CD4-positive, alpha-beta memory T cell (primary cell): ENCODE measurements around the gene AP1M1. TPM values are rescaled to one million over a fixed set of nuclear protein-coding genes. Genes with fewer than 3 reads are reported as not detected.

ENCODE experiments used
- CTCF ChIA-PET: fragments of 350-600 bp; sonication (Branson Sonifier 250); formaldehyde crosslinking; loops from one replicate; lab custom pipeline; 2021; ENCODE audit warnings: inconsistent platforms; ENCODE audit not compliant: partially characterized antibody; lab: Charles Lee
- POLR2A ChIA-PET: fragments of 350-600 bp; sonication (Branson Sonifier 250); formaldehyde crosslinking; loops from one replicate; lab custom pipeline; 2021; ENCODE audit not compliant: partially characterized antibody; lab: Charles Lee
- DNase-seq, 5 donors: peaks; one replicate each; pipeline versions ENCODE4 v3.0.0 to v3.0.0-alpha.2; 2020 to 2022; ENCODE audit warnings: mixed read lengths in 1 of 5
- H3K27ac ChIP-seq: one replicate; pipeline ENCODE4 v1.7.0; 2013; ENCODE audit warnings: low read depth, low read length
- H3K27me3 ChIP-seq: 2 replicates; pipeline ENCODE4 v1.7.0; 2013; ENCODE audit warnings: mild to moderate bottlenecking, low read length, moderate library complexity; ENCODE audit not compliant: insufficient read depth
- H3K36me3 ChIP-seq: 2 replicates; pipeline ENCODE4 v1.7.0; 2013; ENCODE audit warnings: mild to moderate bottlenecking, low read length, moderate library complexity; ENCODE audit not compliant: insufficient read depth
- H3K4me1 ChIP-seq: 2 replicates; pipeline ENCODE4 v1.7.0; 2013; ENCODE audit warnings: mild to moderate bottlenecking, low read length, moderate library complexity; ENCODE audit not compliant: insufficient read depth
- H3K4me3 ChIP-seq, 2 donors: one replicate each; pipeline ENCODE4 v1.7.0; 2013; ENCODE audit warnings: low read length in 2 of 2, mild to moderate bottlenecking in 1 of 2
- H3K9me3 ChIP-seq, 2 donors: one replicate each; pipeline ENCODE4 v1.7.0; 2013; ENCODE audit warnings: low read length in 2 of 2, control low read depth in 1 of 2; ENCODE audit not compliant: control insufficient read depth in 1 of 2
- H3K27ac Mint-ChIP-seq, 7 donors: one replicate each; pipeline ENCODE4 v1.8.0; 2020 to 2021; ENCODE audit warnings: mixed read lengths in 7 of 7, mild to moderate bottlenecking in 6 of 7, inconsistent platforms in 3 of 7, moderate library complexity in 3 of 7
- H3K27me3 Mint-ChIP-seq, 2 donors: one replicate each; pipeline ENCODE4 v1.8.0; 2020 to 2021; ENCODE audit warnings: mixed read lengths in 2 of 2
- H3K36me3 Mint-ChIP-seq, 2 donors: one replicate each; pipeline ENCODE4 v1.8.0; 2020 to 2021; ENCODE audit warnings: mixed read lengths in 2 of 2, inconsistent platforms in 1 of 2, mild to moderate bottlenecking in 1 of 2
- H3K4me1 Mint-ChIP-seq, 4 donors: one replicate each; pipeline ENCODE4 v1.8.0; 2020 to 2021; ENCODE audit warnings: mixed read lengths in 4 of 4, mild to moderate bottlenecking in 1 of 4
- H3K4me3 Mint-ChIP-seq, 8 donors: one replicate each; pipeline ENCODE4 v1.8.0; 2020 to 2021; ENCODE audit warnings: mixed read lengths in 8 of 8, mild to moderate bottlenecking in 7 of 8, moderate library complexity in 6 of 8, inconsistent platforms in 3 of 8
- H3K9me3 Mint-ChIP-seq, 8 donors: one replicate each; pipeline ENCODE4 v1.8.0; 2020 to 2021; ENCODE audit warnings: mixed read lengths in 8 of 8, mild to moderate bottlenecking in 5 of 8, inconsistent platforms in 3 of 8, moderate library complexity in 1 of 8
- intact Hi-C: fragments of 100-400 bp; cut with micrococcal nuclease; formaldehyde crosslinking; loops from one replicate; pipeline ENCODE4 v1.15.1; 2023
- polyA plus RNA-seq, 2 donors: library from polyadenylated mRNA; unstranded; fragments of 300-500 nt; fragmentation: Illumina TruSeq; gene quantifications; one replicate each; pipeline ENCODE4 v1.2.3, GENCODE V29; 2021
- total RNA-seq, 2 experiments: library from RNA; stranded (reverse); gene quantifications; one replicate each; pipeline ENCODE4 v1.2.3, GENCODE V29; 2021

AP1M1 gene
- total and polyA plus RNA-seq, 4 experiments from 2014 or later, result 107 to 147 (median 117) TPM

- DNase-seq, result no peak
Observed at GRCh38 chr19:16244091-16244490, 46.4 kb downstream of the AP1M1 start.

GRCh38 chr19:16247353-16248182 is 49.9 kb downstream of the AP1M1 start:
- H3K27me3 ChIP-seq, result no peaks in the 10 kb centered on the region
- ChIA-PET CTCF (interaction anchor here (0.6 to 7.1 kb wide), 43 partner anchors 9 to 1025 kb away, joined by 3 to 257 read pairs (median 5); partner anchors contain the start of genes AP1M1, FAM32A, HSH2D and KLF2), POLR2A (interaction anchor here (0.7 to 6.7 kb wide), 11 partner anchors 21 to 169 kb away, joined by 3 to 199 read pairs (median 6); partner anchors contain the start of gene KLF2)
- Mint-ChIP-seq H3K27me3 (peaks cover 0 to 3% of the 10 kb centered on the region in 2 donors), H3K36me3 (no peaks in the 10 kb centered on the region), H3K9me3 (peaks cover 0 to 1% (median 0%) of the 10 kb centered on the region in 8 donors), H3K4me1 (peaks cover 11 to 26% (median 21%) of the 10 kb centered on the region in 4 donors), H3K4me3 (peak overlapping the region in 6 of 8 donors; percentile 23 to 66 (median 54)), H3K27ac (peak overlapping the region; percentile 61 to 84 (median 67))
- peaks cover 17% of the 10 kb centered on the region for H3K4me1 ChIP-seq
- H3K9me3 ChIP-seq, result no peaks in the 10 kb centered on the region
- intact Hi-C loops, result loop anchor here (1.0 to 5.0 kb wide), 3 partner anchors 75 to 170 kb away; partner anchors contain the start of gene KLF2
- no peaks in the 10 kb centered on the region for H3K36me3 ChIP-seq
- no peak overlapping the region for H3K4me3 ChIP-seq
- DNase-seq, result peak; percentile 71 to 80 (median 73)
- no peak overlapping the region for H3K27ac ChIP-seq

More at GRCh38 chr19:16244091-16244490, 46.4 kb downstream of the AP1M1 start:
- Histone ChIP-seq H3K27ac (no peak overlapping the region), H3K4me3 (no peak overlapping the region), H3K36me3 (no peaks in the 10 kb centered on the region), H3K9me3 (no peaks in the 10 kb centered on the region), H3K27me3 (no peaks in the 10 kb centered on the region), H3K4me1 (peaks cover 17% of the 10 kb centered on the region)
- intact Hi-C loops, result no loop called here
- H3K9me3 Mint-ChIP-seq, result no peaks in the 10 kb centered on the region
- peaks cover 14 to 17% (median 15%) of the 10 kb centered on the region in 4 donors for H3K4me1 Mint-ChIP-seq
- H3K27ac Mint-ChIP-seq, result peak overlapping the region in 5 of 7 donors; percentile 8 to 90 (median 62)
- no peaks in the 10 kb centered on the region for H3K36me3 Mint-ChIP-seq
- ChIA-PET CTCF (interaction anchor here (1.2 to 7.1 kb wide), 3 partner anchors 139 to 174 kb away, joined by 11 to 152 read pairs (median 89); no protein-coding TSS in a partner anchor), POLR2A (interaction anchor here (1.0 to 6.7 kb wide), 2 partner anchors 83 to 139 kb away, joined by 3 to 199 read pairs; partner anchors contain the start of gene KLF2)
- peak overlapping the region in 3 of 8 donors; percentile 4 to 39 (median 13) for H3K4me3 Mint-ChIP-seq
- peaks cover 0 to 3% of the 10 kb centered on the region in 2 donors for H3K27me3 Mint-ChIP-seq

- POLR2A ChIA-PET, result interaction anchor here (0.8 to 6.7 kb wide), 8 partner anchors 20 to 138 kb away, joined by 3 to 199 read pairs (median 20); partner anchors contain the start of gene KLF2
- Histone ChIP-seq H3K4me1 (peaks cover 17% of the 10 kb centered on the region), H3K9me3 (no peaks in the 10 kb centered on the region), H3K36me3 (no peaks in the 10 kb centered on the region), H3K27me3 (no peaks in the 10 kb centered on the region), H3K4me3 (no peak overlapping the region), H3K27ac (no peak overlapping the region)
- Mint-ChIP-seq H3K4me3 (peak overlapping the region in 1 of 8 donors; percentile 52), H3K9me3 (peaks cover 0 to 1% (median 0%) of the 10 kb centered on the region in 8 donors), H3K27me3 (peaks cover 0 to 3% of the 10 kb centered on the region in 2 donors), H3K36me3 (no peaks in the 10 kb centered on the region), H3K4me1 (peaks cover 11 to 26% (median 21%) of the 10 kb centered on the region in 4 donors), H3K27ac (peak overlapping the region in 3 of 7 donors; percentile 29 to 84 (median 83))
- CTCF ChIA-PET, result interaction anchor here (0.6 to 7.1 kb wide), 28 partner anchors 8 to 1026 kb away, joined by 3 to 257 read pairs (median 8); partner anchors contain the start of genes AP1M1, FAM32A and KLF2
- DNase-seq, result no peak
- intact Hi-C loops, result loop anchor here (5.0 kb wide), 1 partner anchor 74 kb away; the partner anchor contains the start of gene KLF2
Observed at GRCh38 chr19:16248380-16249023, 50.8 kb downstream of the AP1M1 start.

GRCh38 chr19:16249826-16250404 is 52.2 kb downstream of the AP1M1 start:
- H3K4me3 Mint-ChIP-seq, result no peak overlapping the region
- no peaks in the 10 kb centered on the region for H3K36me3 ChIP-seq
- peaks cover 0 to 2% (median 0%) of the 10 kb centered on the region in 8 donors for H3K9me3 Mint-ChIP-seq
- peaks cover 17% of the 10 kb centered on the region for H3K4me1 ChIP-seq
- no peak for DNase-seq
- CTCF ChIA-PET, result interaction anchor here (1.1 to 7.1 kb wide), 6 partner anchors 19 to 169 kb away, joined by 3 to 257 read pairs (median 62); no protein-coding TSS in a partner anchor
- POLR2A ChIA-PET, result interaction anchor here (1.9 to 6.7 kb wide), 4 partner anchors 78 to 133 kb away, joined by 9 to 199 read pairs (median 36); partner anchors contain the start of gene KLF2
- intact Hi-C loops, result loop anchor here (5.0 kb wide), 1 partner anchor 72 kb away; the partner anchor contains the start of gene KLF2
- H3K9me3 ChIP-seq, result no peaks in the 10 kb centered on the region
- H3K36me3 Mint-ChIP-seq, result no peaks in the 10 kb centered on the region
- H3K27me3 Mint-ChIP-seq, result peaks cover 0 to 3% of the 10 kb centered on the region in 2 donors
- no peak overlapping the region for H3K4me3 ChIP-seq
- peaks cover 7 to 21% (median 17%) of the 10 kb centered on the region in 4 donors for H3K4me1 Mint-ChIP-seq
- no peaks in the 10 kb centered on the region for H3K27me3 ChIP-seq
- peak overlapping the region in 3 of 7 donors; percentile 25 to 65 (median 59) for H3K27ac Mint-ChIP-seq
- H3K27ac ChIP-seq, result no peak overlapping the region

GRCh38 chr19:16252459-16253205 is 54.9 kb downstream of the AP1M1 start:
- Histone ChIP-seq H3K4me1 (peaks cover 16% of the 10 kb centered on the region), H3K27me3 (no peaks in the 10 kb centered on the region), H3K4me3 (no peak overlapping the region), H3K9me3 (no peaks in the 10 kb centered on the region), H3K27ac (no peak overlapping the region), H3K36me3 (no peaks in the 10 kb centered on the region)
- no peak overlapping the region for H3K27ac Mint-ChIP-seq
- CTCF ChIA-PET, result interaction anchor here (2.5 kb wide), 1 partner anchor 130 kb away, joined by 34 read pairs; no protein-coding TSS in a partner anchor
- H3K4me3 Mint-ChIP-seq, result no peak overlapping the region
- intact Hi-C loops, result no loop called here
- no peaks in the 10 kb centered on the region for H3K27me3 Mint-ChIP-seq
- no peaks in the 10 kb centered on the region for H3K36me3 Mint-ChIP-seq
- POLR2A ChIA-PET, result interaction anchor here (2.3 kb wide), 1 partner anchor 76 kb away, joined by 15 read pairs; no protein-coding TSS in a partner anchor
- H3K9me3 Mint-ChIP-seq, result peaks cover 0 to 3% (median 0%) of the 10 kb centered on the region in 8 donors
- DNase-seq, result no peak
- peaks cover 7 to 30% (median 19%) of the 10 kb centered on the region in 4 donors for H3K4me1 Mint-ChIP-seq
